DMS53 treated with DMSO at 0.1 percent for 48 hours (cell line): ENCODE measurements around the gene INO80.

Source experiments
- DNase-seq: peaks from one replicate; lab custom pipeline; 2025; ENCODE audit not compliant: unreplicated experiment; lab: John Stamatoyannopoulos, UW

INO80 gene

DNA sequence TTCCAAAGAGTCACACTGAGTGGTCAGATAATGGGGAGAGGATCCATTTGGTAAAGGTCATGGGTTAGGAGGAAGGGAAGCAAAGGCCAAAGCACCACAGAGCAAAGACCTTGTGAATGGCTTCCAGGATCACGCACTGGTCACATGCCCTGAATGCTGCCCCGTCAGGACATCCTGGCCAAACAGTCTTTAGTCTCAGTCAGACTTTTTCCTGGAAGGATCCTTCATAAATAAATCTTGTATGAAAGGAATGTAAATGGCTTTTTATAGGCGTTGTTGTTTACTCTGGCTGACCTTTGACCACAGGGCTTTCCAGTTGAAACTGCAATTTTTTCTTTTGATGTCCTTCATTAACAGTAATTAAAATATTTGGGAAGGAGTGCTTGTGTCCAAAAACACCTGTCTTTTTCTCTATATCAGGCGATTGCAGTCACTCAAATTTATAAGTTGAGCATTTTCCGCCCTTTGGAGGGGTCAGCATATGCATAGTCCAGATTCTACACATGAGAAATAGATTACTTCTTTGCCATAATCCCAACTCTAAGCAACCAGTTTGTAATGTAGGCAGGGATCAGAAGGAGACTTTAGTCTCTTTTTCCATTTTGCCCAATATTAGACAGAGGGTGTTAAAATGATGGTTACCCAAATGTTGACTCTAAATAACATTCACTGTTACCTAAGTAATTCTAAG lies 114.4 kb downstream of the INO80 start:
- DNase-seq: no peak

DNA sequence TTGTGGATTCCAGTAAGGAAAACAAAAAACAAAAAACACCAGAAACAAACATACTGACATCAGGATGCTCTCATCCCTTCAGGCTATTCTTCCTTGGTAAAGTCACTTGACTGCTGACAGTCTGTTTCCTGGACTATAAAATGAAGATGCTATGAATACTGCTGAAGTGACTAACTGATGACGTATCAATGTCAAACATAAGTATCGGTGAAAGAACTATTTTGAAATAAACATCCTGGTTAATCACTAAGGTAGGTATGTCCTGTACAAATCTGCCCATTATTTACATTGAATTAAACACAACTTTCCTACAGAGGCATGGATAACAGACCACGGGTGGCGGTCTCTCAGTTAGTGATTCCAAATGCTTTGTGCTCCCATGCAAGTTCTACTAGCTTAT lies 116.9 kb downstream of the INO80 start:
- DNase-seq: no peak

DNA sequence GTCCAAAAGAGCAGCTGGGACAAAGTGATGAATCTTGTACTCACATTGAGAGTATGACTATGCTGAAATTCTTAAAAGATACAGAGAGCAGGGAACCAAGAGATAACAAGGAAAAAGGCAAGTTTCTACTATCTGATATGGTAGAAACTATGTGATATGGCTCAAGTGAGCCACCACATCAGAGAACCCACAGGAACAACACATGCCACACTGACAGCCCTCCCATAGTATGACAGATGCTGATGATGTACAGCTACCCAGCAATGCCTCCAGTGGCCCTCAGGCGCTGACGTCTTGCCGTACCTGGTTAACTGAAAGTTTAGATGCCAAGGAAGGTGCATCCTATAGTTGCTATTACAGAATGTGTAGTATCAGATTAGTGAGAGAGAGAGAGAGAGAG lies 120.4 kb downstream of the INO80 start:
- no peak for DNase-seq

DNA sequence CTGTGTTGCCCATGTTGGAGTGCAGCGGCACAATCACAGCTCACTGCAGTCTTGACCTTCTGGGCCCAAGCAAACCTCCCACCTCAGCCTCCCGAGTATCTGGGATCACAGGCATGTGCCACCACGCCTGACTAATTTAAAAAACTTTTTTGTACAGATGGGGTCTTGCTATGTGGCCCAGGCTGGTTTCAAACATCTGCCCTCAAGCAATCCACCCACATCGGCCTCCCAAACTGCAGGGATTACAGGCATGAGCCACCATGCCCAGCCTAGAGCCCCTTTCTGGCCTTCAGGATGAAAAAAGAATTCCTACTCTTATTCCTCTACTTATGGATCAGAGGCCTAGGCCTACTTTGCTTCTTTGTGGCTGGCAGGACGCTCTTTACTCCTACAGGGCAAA lies 123.3 kb downstream of the INO80 start:
- DNase-seq: no peak

DNA sequence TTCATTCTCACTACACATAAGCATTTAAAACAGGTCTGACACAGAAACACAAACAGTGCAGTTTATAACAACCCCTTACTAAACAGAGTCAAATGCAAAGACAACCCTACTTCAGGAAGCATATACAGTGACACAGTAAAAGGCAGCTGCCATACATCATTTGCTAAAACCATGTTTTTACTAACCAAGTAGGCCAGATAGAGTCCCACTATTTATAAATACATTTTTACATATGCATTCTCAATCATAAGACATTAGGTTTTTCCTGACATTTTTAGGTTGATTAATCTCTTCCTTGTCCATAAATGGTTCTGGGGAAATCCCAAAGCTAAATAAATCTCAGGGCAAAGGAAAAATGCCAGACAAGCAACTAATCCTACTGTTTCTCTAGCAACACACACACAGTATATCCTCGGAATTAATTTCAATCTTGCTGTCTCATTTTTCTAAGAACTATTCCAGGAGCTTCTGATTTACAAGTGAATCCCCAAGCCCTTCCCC lies 123.8 kb downstream of the INO80 start:
- DNase-seq: no peak

DNA sequence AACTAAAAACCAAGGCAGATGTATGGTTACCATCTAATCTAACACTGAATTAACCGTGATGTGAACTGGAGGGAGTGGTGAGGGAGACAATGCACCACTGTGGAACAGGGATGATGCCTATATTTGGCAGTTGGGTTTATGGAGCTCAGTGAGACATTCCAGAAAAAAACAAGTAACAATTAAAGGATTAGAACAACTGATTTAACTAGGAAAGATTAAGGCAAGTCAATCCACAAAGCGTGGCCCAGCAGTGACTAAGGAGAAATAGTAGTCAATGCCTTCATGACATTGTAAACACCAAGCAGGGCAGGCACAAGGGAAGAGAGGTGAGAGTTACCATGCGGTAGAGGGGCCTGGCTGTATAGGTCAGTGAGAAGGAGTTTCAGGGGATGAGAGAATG lies 124.7 kb downstream of the INO80 start:
- DNase-seq: no peak

DNA sequence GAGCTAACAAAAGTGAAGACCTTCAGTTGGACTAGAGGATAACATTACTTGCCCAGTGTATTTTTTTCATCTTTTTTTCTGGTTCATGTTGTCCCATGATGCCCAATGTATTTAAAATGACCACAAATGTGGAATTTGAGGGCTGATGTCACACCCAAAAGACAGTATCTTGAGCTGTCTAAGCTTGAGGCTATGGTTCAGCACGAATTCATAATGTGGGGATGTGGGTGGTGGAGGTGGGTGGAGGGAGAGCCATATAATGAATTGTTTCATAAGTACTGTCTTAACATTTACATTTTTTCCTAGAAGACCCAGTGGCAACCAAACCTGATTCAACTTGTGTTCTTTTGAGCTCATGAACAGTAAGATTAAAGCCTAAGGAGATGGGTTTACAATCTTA lies 125.3 kb downstream of the INO80 start:
- DNase-seq: no peak

DNA sequence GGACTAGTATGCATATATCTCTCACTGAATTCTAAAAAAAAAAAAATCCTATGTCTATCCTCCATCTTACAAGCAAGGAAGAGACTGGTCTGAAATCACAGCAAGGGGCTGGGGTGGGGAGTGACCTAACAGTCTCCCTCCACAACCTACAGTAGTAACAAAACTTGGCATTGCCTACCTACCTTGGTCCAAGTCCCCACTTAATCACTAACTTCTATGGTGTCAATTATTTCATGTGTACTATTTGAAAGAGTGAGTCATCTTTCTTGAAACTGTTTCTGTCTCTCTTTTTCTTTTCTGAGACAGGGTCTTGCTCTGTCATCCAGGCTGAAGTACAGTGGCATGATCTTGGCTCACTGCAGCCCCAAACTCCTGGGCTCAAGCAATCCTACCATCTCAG lies 126.0 kb downstream of the INO80 start:
- DNase-seq: no peak

DNA sequence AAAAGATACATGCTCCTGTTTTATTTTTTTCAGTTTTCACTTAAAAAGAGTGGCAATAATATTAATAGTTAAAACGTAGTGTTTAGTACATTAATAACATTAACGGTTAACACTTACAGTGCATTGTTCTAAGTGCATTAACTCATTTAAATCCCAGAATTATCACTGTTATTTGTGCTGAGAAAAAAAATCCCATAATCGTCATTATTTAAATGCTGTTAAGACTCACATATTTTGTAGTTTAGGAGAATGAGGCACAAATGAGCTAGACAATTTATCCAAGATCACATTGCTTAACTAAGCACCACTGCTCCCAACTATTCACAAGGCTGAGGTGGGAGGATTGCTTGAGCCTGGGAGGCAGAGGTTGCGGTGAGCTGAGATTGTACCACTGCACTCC lies 127.9 kb downstream of the INO80 start:
- no peak for DNase-seq

DNA sequence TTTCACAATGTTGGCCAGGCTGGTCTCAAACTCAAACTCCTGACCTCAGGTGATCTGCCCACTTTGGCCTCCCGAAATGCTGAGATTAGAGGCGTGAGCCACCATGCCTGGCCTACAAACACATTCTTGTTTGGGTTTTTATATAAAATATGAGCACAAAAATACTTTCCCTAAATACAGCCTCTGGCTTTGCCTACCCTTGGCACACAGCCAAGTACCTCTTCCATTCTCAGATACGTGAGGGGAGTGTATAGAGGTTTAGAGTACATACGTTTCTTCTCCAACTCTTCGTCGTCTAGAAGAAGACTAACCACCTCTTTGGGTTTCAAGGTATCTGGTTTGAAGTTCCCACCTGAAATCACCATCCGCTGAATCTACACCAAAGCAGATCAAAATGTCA lies 129.3 kb downstream of the INO80 start:
- DNase-seq: no peak

DNA sequence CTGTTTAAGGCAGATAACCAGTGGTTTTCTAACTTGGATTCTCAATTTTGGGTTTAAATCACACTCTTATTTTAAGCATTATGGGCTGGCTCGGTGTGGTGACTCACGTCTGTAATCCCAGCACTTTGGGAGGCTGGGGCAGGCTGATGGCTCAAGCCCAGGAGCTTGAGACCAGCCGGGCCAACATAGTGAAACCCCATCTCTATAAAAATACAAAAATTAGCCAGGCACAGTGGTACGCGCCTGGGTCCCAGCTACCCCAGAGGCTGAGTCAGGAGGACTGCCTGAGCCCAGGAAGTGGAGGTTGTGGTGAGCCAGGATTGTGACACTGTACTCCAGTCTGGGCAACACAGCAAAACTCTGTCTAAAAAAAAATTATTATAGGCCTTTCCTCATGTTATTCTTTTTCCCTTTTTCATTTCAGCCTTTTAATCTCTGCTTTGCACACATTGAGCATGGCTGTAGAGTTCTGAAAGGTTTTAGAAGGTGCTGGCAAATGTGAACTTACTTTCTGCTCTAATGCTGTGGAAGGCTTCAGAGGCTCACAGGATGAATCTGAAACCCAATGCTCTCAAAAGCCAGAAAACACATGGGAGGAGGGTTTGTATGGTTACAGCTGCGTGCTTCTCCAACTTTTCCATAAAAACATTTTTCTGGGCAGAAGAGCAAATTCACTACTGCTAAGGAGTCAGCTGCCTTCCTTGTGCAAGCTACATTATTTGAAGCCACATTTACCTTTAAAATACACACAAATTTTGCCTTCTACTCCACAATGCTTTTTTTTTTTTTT lies 130.3 kb downstream of the INO80 start:
- DNase-seq: no peak

DNA sequence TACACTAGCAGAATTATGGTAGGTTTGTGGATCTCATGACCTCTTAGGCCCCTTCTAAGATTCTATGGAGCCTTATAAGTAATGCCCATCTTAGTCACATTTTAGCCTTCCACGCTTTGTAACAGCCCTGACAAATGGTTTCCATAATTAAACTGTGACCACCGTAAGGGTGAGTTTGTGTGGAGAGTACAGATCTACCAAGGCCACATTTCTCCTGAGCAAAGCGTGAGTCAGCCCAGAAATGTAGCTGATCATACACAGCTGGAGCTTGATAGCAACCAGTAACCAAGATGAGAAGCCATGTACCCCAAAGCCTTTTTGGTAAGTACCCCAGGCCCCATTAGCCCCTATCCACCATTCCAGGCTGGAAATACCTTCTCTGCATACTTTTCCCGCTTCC lies 131.1 kb downstream of the INO80 start:
- DNase-seq: no peak

DNA sequence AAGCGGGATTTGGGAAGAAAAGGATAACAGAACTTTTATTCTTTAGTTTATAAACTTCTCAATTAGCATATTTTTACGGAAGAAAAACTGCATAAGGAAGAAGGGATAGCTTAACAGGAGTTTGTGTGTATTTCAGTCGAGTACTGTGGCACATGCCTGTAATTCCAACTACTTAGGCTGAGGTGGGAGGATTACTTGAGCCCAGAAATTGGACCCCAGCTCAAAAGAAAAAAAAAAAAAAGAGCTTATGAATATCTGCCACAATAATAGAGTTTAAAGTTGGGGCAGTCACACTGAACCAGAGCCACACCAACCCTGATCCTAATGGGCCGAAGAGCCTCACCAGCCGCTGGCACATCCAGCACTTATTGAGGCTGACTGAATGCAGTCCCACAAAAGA lies 131.7 kb downstream of the INO80 start:
- DNase-seq: no peak

DNA sequence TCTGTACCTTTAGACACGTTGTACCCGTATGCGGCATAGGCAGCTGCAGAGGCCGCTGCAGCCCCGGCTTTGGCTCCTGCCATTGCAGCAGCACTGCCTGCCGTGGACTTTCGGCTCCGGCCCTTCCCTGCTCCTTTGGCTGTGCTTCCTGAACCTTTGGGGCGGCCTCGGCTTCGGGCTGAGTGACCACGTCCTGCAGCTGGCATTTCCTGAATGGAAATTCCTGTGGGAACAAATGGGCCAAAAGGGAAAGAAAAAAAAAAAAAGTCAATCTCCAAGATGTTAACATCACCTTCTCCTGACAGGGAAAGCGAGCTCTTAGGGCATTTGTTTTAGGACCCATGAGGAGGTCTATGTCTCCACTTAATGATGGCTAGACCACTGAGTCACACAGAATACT lies 133.2 kb downstream of the INO80 start:
- DNase-seq: no peak

DNA sequence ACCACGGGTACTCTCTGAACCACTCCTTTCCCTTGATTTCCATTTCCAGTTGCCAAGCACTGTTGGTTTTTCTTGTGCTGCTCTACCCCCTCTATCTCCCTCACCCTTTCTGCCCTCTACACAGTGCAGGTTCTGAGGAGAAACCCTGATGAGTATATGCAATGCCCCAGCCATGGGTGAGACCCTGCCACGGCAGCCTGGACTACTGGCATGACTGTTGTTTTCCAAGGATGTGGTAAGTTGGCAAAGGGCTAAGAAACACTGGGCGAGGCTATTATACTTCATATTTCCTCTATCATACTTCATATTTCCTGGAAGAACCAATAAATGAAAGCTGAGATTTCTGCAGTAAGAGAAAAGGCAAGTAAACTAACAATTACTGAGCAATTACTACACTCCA lies 134.9 kb downstream of the INO80 start:
- no peak for DNase-seq

DNA sequence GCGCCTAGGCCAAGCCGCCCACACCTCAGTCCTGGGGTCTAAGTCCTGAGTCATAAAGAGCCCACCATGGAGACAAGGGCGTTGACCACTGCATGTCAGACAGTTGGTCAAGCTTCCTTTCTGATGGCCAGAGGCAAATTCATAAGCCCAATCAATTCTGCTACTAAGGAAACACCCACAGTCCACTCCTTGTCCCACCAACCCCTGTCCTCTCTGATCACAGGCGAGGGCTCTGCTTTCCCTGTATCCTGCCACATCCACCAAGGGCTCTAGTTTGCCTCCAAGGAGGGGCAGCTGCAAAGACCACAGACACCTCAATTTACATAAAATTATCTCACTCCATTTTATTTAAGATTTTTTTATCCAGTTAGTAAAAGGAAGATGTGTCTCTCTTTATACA lies 137.5 kb downstream of the INO80 start:
- no peak for DNase-seq

DNA sequence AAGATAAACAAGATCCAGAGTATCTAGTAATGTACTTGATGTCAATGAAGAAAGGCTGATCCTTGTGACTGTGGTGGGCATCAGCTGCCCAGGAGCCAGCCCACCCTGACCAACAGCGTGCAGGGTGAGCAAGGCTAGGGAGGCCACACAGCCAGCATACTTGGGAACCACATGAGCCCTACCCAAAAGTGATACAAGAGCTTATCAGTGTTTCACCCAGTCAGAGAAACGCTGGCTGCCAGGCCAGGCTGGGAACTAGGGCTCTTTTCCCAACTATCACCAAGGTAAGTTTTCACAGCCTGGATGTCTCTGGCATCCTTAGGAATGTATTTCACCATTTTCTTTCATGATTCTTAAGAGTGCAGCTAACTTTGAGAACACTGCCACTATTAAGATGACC lies 137.9 kb downstream of the INO80 start:
- DNase-seq: no peak

DNA sequence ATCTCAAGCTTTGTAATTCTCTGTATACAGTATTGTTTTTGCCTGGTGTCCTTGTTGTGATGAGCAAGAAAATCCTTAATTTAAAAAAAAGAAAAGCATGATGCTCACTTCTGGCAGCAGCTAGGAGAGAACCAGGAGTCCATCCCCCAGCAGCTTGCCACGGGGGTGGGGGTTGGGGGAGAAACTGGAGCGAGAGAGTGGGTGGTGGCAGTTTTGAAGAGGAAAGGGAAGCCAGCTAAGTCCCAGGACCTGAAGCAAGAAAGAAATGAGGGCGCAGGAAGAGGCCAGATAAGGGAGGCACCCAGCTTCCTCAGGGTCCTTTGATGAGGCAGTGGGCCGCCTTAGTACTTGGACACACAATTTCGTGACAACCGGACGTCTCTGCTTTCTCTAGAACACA lies 139.3 kb downstream of the INO80 start:
- DNase-seq: no peak

DNA sequence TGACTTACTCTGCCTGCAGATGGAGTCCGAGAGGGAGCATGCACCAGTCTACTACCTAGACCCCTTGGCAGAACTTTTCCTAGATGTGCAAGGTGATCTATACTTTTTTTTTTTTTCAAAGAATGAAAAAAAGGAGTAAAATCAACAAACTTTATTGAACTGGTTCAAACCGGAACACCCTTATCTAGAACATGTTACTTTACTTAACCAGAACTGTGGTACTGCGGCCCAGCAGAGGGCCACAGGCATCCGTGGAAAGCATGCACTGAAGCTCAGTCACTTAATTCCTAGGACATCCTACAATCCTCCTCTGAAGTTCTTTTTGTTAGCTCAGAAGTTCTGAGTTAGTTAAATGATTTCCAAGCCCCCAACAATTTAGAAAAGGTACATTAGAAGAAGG lies 141.2 kb downstream of the INO80 start:
- DNase-seq: no peak

DNA sequence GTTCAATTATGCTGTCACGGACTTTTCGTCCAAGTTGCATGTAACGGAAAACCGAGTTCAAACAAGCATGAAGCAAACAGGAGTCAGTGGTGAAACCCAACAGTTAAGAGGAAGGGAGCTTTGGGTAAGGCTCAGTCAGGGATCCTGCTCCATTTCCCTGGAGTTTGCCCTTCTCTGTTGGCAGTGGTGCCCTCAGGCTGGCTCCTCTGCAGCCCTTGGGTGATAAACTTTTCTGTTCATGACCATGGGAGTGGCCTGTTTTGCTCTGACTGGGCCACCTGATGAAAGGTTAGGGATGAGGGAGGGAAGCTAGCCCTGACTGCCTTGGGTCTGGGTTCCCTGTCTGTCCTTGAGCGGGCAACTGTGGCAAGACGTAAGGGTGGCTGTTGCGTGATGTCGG lies 146.7 kb downstream of the INO80 start:
- no peak for DNase-seq

DNA sequence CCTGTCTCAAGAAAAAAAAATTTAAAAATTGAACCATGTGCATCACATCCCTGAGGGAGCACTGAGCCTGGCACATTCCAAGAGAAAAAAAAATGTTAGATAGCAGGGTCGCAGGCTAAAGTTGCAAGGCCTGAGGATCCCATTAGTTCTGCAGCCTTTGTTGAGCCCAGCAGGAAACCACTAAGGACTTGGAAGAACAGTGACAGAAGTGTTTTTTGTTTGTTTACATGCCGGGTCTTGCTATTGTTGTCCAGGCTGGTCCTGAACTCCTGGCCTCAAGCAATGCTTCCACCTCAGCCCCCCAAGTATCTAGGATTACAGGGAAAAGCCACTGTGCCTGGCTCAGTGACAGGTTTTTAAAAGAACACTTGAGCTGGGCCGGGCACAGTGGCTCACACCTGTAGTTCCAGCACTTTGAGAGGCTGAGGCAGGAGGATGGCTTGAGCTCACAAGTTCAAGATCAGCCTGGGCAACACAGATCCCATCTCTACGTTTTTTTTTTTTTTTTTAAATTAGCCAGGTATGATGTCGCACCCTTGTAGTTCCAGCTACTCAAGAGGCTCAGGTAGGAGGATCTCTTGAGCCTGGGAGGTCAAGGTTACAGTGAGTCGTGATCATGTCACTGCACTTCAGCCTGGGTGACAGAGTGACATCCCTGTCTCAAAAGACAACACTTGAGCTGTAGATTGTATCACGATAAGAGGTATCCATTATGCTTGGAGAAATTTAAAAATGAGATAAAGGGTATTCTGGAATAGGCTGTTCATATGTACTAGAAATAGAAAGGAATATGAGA lies 147.6 kb downstream of the INO80 start:
- no peak for DNase-seq

DNA sequence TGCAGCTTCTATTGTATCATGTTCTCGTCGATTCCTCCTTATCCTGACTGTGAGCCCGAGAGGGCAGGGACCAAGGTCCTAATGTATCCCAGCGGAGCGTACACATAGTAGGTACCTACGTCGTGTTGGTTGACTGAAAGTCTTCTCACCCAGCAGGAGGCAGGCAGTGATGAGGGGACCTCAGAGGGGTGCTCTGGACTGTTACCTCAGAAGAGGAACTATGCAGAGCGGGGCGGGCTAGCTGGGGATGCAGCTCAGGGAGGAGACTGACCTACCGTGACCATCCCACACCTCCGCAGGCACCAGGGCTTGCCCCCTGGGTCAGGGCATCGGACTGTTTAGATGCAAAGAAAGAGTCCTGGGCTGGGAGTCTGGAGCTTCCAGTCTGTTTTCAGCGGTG lies 151.4 kb downstream of the INO80 start:
- no peak for DNase-seq
